Measurements from ENCODE around the gene SEPHS2. TPM values are rescaled to one million over a fixed set of nuclear protein-coding genes. Genes with fewer than 3 reads are reported as not detected.

The SEPHS2 gene
- total and polyA plus RNA-seq, 2 experiments from 2014 or later, result 29.7 to 43.0 TPM

DNA sequence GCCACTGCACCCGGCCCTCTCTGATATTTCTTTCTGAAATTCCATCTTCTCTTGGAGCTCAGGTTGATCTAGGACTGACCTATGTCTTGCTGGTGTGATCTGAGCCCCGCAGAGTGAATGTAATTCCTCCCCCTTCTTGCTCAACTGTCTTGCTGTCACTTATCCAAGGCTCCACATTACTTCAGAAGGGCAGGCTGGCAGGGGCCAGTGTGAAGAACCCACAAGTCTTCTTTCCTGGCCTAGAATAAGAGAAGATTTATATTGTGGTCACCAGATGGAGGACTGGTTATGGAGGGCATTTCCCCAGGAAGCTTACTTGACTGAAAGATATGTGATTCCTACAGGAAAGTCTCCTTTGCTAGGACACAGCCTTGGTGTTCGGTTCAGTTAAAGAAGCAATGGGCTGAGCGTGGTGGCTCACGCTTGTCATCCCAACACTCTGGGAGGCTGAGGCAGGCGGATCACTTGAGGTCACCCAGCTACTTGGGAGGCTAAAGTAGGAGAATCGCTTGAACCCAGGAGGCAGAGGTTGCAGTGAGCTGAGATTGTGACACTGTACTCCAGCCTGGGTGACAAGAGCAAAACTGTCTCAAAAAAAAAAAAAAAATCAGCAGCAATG is 40.3 kb upstream of the SEPHS2 start (continued):
- TF ChIP-seq ZNF114 (CRISPR knock-in tag; IDR thresholded peaks at IDR 0.05) (no peak), POLR2AphosphoS5 (IDR thresholded peaks at IDR 0.05; ENCODE audit: low read depth) (no peak), CREB1 (CRISPR knock-in tag; IDR thresholded peaks at IDR 0.05; ENCODE audit: low read depth) (no peak), NANOG (IDR thresholded peaks at IDR 0.05; ENCODE audit: borderline replicate concordance) (no peak)
- TF ChIP-seq, protein P1, sequence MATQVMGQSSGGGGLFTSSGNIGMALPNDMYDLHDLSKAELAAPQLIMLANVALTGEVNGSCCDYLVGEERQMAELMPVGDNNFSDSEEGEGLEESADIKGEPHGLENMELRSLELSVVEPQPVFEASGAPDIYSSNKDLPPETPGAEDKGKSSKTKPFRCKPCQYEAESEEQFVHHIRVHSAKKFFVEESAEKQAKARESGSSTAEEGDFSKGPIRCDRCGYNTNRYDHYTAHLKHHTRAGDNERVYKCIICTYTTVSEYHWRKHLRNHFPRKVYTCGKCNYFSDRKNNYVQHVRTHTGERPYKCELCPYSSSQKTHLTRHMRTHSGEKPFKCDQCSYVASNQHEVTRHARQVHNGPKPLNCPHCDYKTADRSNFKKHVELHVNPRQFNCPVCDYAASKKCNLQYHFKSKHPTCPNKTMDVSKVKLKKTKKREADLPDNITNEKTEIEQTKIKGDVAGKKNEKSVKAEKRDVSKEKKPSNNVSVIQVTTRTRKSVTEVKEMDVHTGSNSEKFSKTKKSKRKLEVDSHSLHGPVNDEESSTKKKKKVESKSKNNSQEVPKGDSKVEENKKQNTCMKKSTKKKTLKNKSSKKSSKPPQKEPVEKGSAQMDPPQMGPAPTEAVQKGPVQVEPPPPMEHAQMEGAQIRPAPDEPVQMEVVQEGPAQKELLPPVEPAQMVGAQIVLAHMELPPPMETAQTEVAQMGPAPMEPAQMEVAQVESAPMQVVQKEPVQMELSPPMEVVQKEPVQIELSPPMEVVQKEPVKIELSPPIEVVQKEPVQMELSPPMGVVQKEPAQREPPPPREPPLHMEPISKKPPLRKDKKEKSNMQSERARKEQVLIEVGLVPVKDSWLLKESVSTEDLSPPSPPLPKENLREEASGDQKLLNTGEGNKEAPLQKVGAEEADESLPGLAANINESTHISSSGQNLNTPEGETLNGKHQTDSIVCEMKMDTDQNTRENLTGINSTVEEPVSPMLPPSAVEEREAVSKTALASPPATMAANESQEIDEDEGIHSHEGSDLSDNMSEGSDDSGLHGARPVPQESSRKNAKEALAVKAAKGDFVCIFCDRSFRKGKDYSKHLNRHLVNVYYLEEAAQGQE (IDR thresholded peaks at IDR 0.05; ENCODE audit: unreplicated experiment), result no peak

DNA sequence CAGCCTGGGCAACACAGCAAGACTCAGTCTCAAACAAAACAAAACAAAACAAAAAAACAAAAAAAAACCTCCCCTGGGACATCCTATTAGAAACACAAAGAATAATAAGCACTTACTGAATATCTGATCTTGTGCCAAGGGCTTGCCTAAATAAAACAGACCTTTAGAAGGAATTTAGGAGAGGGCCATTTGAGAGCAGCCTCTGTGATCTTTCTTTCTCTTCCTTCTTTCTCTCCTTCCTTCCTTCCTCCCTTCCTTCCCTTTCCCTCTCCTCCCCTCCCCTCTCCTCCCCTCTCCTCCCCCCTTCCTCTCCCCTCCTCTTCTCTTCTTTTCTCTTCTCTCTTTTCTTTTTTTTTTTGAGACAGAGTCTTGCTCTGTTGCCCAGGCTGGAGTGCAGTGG is 39.2 kb upstream of the SEPHS2 start:
- Histone ChIP-seq H4K20me1 (replicated peaks; ENCODE audit: insufficient read depth) (no peaks in the 10 kb centered on the region), H3K36me3 (ENCODE audit: insufficient read depth) (no peaks in the 10 kb centered on the region), H3F3A (replicated peaks; ENCODE audit: low read depth) (no peaks in the 10 kb centered on the region), H3K27ac (ENCODE audit: low read depth) (no peak overlapping the region), H3K4me1 (ENCODE audit: insufficient read depth) (no peaks in the 10 kb centered on the region), H3K4me2 (no peak overlapping the region), H3K9me2 (ENCODE audit: insufficient read depth) (no peaks in the 10 kb centered on the region), H3K79me2 (replicated peaks; ENCODE audit: insufficient read depth) (no peaks in the 10 kb centered on the region), H3K27me3 (ENCODE audit: insufficient read depth) (no peaks in the 10 kb centered on the region), H3K4me3 (no peak overlapping the region), H2AFZ (no peak overlapping the region)
- no peak for ATAC-seq
- Mint-ChIP-seq H3K36me3 (ENCODE audit: low read depth) (no peaks in the 10 kb centered on the region), H3K27me3 (ENCODE audit: insufficient read depth, low read depth, poor library complexity) (peaks cover 10% of the 10 kb centered on the region), H3K9me3 (no peaks in the 10 kb centered on the region), H3K4me1 (peaks cover 5% of the 10 kb centered on the region; the same call in 2 of the 3 replicates), H3K4me3 (no peak overlapping the region), H3K27ac (no peak overlapping the region)
- DNase-seq (ENCODE audit: low spot score), result no peak
- TF ChIP-seq STAT1 (IDR thresholded peaks at IDR 0.05; ENCODE audit: unreplicated experiment) (no peak), CREB1 (CRISPR knock-in tag; IDR thresholded peaks at IDR 0.05; ENCODE audit: low read depth) (no peak), POLR2AphosphoS5 (IDR thresholded peaks at IDR 0.05; ENCODE audit: low read depth) (no peak), EZH2phosphoT487 (IDR thresholded peaks at IDR 0.05; ENCODE audit: unreplicated experiment) (no peak), JUNB (IDR thresholded peaks at IDR 0.05; ENCODE audit: unreplicated experiment) (no peak), ZNF114 (CRISPR knock-in tag; IDR thresholded peaks at IDR 0.05) (no peak), NANOG (IDR thresholded peaks at IDR 0.05; ENCODE audit: borderline replicate concordance) (no peak), EZH2 (IDR thresholded peaks at IDR 0.05; ENCODE audit: low read depth, unreplicated experiment) (no peak)
- TF ChIP-seq, protein P2, sequence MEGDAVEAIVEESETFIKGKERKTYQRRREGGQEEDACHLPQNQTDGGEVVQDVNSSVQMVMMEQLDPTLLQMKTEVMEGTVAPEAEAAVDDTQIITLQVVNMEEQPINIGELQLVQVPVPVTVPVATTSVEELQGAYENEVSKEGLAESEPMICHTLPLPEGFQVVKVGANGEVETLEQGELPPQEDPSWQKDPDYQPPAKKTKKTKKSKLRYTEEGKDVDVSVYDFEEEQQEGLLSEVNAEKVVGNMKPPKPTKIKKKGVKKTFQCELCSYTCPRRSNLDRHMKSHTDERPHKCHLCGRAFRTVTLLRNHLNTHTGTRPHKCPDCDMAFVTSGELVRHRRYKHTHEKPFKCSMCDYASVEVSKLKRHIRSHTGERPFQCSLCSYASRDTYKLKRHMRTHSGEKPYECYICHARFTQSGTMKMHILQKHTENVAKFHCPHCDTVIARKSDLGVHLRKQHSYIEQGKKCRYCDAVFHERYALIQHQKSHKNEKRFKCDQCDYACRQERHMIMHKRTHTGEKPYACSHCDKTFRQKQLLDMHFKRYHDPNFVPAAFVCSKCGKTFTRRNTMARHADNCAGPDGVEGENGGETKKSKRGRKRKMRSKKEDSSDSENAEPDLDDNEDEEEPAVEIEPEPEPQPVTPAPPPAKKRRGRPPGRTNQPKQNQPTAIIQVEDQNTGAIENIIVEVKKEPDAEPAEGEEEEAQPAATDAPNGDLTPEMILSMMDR (conservative IDR thresholded peaks at IDR 0.05; ENCODE audit: low read depth in 2 of 2), result no peak
- TF ChIP-seq, protein P1 (IDR thresholded peaks at IDR 0.05; ENCODE audit: unreplicated experiment), result no peak
